ENCODE data around the gene NOC2L. TPM values are rescaled to one million over a fixed set of nuclear protein-coding genes. Genes with fewer than 3 reads are reported as not detected.

Gene NOC2L
- polyA plus RNA-seq, 1 donor (not counting 4 experiments of a cell fraction or from before 2014, with no cell fraction given) = 51.8 TPM

DNA sequence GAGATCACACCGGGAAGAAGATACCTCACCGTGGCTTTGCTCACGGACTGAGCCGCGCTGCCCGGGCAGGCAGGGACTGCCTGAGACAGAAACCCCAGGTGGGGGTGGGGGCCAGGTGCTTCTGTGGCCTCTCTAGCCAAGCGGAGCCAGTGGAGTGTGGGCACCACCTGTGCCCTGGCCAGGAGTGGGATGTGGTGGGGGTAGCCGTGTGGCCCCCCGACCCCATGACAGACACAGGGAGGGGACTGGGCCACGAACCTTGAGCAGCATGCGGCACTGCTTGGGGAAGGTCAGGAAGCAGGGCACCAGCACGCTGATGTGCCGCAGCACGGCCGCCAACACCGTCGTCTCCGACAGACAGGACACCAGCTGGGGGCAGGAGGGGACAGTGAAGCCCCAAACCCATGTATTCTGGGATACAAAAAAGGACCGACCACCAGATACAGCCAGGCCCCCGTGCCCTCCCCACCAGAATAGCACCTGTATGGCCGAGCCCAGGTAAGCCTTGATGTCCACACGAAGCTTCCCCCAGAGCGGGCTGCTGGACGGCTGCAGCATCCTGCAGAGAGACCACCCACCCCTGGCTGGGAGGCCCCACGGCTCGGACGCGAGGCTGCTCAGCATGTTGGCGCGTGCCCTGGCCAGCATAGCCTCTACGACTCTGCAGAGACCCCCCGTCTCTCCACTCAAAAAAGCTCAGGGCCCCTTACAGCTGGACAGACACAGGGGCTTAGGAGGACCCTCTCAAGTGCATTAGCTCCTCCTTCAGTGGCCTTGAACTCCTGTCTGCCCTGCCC is 5.3 kb downstream of the NOC2L start:
- DNase-seq (ENCODE audit: low read depth, low spot score) (no peak), FAIRE-seq (no peak)
- Histone ChIP-seq H2AFZ (ENCODE audit: control insufficient read depth, low read length) (no peak overlapping the region), H3K36me3 (ENCODE audit: control insufficient read depth in 2 of 2, extremely low read depth in 1 of 2, insufficient read depth in 2 of 2, low read length in 2 of 2) (peaks cover 61 to 72% of the 10 kb centered on the region in 2 experiments), H3K27ac (ENCODE audit: control insufficient read depth, insufficient read depth, low read length) (no peak overlapping the region), H3K79me2 (ENCODE audit: control insufficient read depth, insufficient read depth, low read length) (peaks cover 28% of the 10 kb centered on the region), H3K27me3 (ENCODE audit: control insufficient read depth, extremely low read depth, insufficient read depth, low read length) (no peaks in the 10 kb centered on the region), H3K9ac (ENCODE audit: control insufficient read depth, extremely low read depth, insufficient read depth, low read length) (no peak overlapping the region), H3K4me1 (ENCODE audit: control insufficient read depth, extremely low read depth, insufficient read depth, low read length) (peaks cover 10% of the 10 kb centered on the region), H4K20me1 (ENCODE audit: control insufficient read depth, extremely low read depth, insufficient read depth, low read length) (peaks cover 12% of the 10 kb centered on the region), H3K9me1 (ENCODE audit: control insufficient read depth, extremely low read depth, insufficient read depth, low read length) (no peaks in the 10 kb centered on the region), H3K9me3 (ENCODE audit: control insufficient read depth, low read depth, low read length) (no peaks in the 10 kb centered on the region), H3K4me3 (ENCODE audit: control insufficient read depth in 2 of 3, extremely low read depth in 1 of 3, insufficient read depth in 2 of 3, low read depth in 1 of 3, low read length in 3 of 3) (no peak overlapping the region), H3K4me2 (ENCODE audit: control insufficient read depth, extremely low read depth, insufficient read depth, low read depth, low read length) (no peak overlapping the region)
- dilution Hi-C loops (cut with MboI; ENCODE audit: extremely low pct_ligation_motif_present, low sequenced_read_pairs) = no loop called here
- TF ChIP-seq EZH2 (IDR thresholded peaks at IDR 0.05; ENCODE audit: low read length) = no peak
- TF ChIP-seq, protein P1, sequence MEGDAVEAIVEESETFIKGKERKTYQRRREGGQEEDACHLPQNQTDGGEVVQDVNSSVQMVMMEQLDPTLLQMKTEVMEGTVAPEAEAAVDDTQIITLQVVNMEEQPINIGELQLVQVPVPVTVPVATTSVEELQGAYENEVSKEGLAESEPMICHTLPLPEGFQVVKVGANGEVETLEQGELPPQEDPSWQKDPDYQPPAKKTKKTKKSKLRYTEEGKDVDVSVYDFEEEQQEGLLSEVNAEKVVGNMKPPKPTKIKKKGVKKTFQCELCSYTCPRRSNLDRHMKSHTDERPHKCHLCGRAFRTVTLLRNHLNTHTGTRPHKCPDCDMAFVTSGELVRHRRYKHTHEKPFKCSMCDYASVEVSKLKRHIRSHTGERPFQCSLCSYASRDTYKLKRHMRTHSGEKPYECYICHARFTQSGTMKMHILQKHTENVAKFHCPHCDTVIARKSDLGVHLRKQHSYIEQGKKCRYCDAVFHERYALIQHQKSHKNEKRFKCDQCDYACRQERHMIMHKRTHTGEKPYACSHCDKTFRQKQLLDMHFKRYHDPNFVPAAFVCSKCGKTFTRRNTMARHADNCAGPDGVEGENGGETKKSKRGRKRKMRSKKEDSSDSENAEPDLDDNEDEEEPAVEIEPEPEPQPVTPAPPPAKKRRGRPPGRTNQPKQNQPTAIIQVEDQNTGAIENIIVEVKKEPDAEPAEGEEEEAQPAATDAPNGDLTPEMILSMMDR (optimal IDR thresholded peaks at IDR 0.05 in 1 of 3, IDR thresholded peaks at IDR 0.05 in 1 of 3, conservative IDR thresholded peaks at IDR 0.05 in 1 of 3; ENCODE audit: extremely low read depth in 1 of 3, insufficient read depth in 2 of 3, low read length in 3 of 3) = no peak

DNA sequence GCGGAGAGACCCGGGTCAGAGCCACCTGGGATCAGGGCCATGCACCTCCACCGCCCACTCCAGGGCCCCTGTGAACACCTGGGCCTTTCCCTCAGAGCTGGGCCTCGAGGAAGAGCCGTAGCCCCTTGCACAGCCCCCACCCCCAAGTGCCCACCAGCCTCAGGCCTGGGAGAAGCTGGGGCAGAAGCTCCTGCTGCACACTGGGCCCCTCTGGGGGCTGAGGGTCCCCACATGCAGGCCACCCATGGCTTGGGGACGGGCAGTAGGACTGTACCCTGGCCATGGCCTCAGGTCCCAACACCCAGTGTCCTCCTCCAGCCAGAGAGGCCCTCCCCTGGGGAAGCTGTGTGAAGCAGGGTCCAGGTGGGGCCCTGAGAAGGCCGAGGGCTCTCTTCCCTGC is 6.5 kb downstream of the NOC2L start:
- Histone ChIP-seq H2AFZ (ENCODE audit: control insufficient read depth, low read length) (no peak overlapping the region), H3K27me3 (ENCODE audit: control insufficient read depth, extremely low read depth, insufficient read depth, low read length) (no peaks in the 10 kb centered on the region), H3K9me1 (ENCODE audit: control insufficient read depth, extremely low read depth, insufficient read depth, low read length) (no peaks in the 10 kb centered on the region), H3K27ac (ENCODE audit: control insufficient read depth, insufficient read depth, low read length) (no peak overlapping the region), H4K20me1 (ENCODE audit: control insufficient read depth, extremely low read depth, insufficient read depth, low read length) (peaks cover 9% of the 10 kb centered on the region), H3K4me3 (ENCODE audit: control insufficient read depth in 2 of 3, extremely low read depth in 1 of 3, insufficient read depth in 2 of 3, low read depth in 1 of 3, low read length in 3 of 3) (no peak overlapping the region), H3K9ac (ENCODE audit: control insufficient read depth, extremely low read depth, insufficient read depth, low read length) (no peak overlapping the region), H3K4me1 (ENCODE audit: control insufficient read depth, extremely low read depth, insufficient read depth, low read length) (peaks cover 3% of the 10 kb centered on the region), H3K4me2 (ENCODE audit: control insufficient read depth, extremely low read depth, insufficient read depth, low read depth, low read length) (no peak overlapping the region), H3K36me3 (ENCODE audit: control insufficient read depth in 2 of 2, extremely low read depth in 1 of 2, insufficient read depth in 2 of 2, low read length in 2 of 2) (peaks cover 71 to 78% of the 10 kb centered on the region in 2 experiments), H3K9me3 (ENCODE audit: control insufficient read depth, low read depth, low read length) (no peaks in the 10 kb centered on the region), H3K79me2 (ENCODE audit: control insufficient read depth, insufficient read depth, low read length) (peaks cover 17% of the 10 kb centered on the region)
- TF ChIP-seq, protein P1 (optimal IDR thresholded peaks at IDR 0.05 in 1 of 3, IDR thresholded peaks at IDR 0.05 in 1 of 3, conservative IDR thresholded peaks at IDR 0.05 in 1 of 3; ENCODE audit: extremely low read depth in 1 of 3, insufficient read depth in 2 of 3, low read length in 3 of 3) = no peak
- TF ChIP-seq EZH2 (IDR thresholded peaks at IDR 0.05; ENCODE audit: low read length) = no peak
- dilution Hi-C loops (cut with MboI; ENCODE audit: extremely low pct_ligation_motif_present, low sequenced_read_pairs) = no loop called here
- no peak for FAIRE-seq
- DNase-seq (ENCODE audit: low read depth, low spot score) = no peak

Data from keratinocyte (primary cell).